Retinal pigment epithelial cell (primary cell): ENCODE measurements around the gene SLC22A8.

Experiments used
- DNase-seq: peaks from one replicate; pipeline ENCODE4 v3.0.0-alpha.2; 2010; ENCODE audit warnings: low read depth
- H3K4me3 ChIP-seq: 2 replicates; pipeline ENCODE4 v1.5.1; 2011; ENCODE audit warnings: mild to moderate bottlenecking, low read length, control low read depth, moderate library complexity
- CTCF ChIP-seq: conservative IDR thresholded peaks from 2 replicates; pipeline ENCODE4 v1.5.1; 2011; ENCODE audit warnings: low read depth, low read length, control low read depth, inconsistent platforms

The SLC22A8 gene

GRCh38 chr11:63020671-63021291, 5.1 kb upstream of the SLC22A8 start:
- no peak overlapping the region for H3K4me3 ChIP-seq
- TF ChIP-seq CTCF, result peak; percentile 52
- no peak for DNase-seq

GRCh38 chr11:63019506-63019905, 3.9 kb upstream of the SLC22A8 start:
- no peak for DNase-seq
- no peak for TF ChIP-seq CTCF
- no peak overlapping the region for H3K4me3 ChIP-seq

GRCh38 chr11:63017306-63017974, 1.8 kb upstream of the SLC22A8 start:
- no peak overlapping the region for H3K4me3 ChIP-seq
- TF ChIP-seq CTCF, result no peak
- DNase-seq, result peak; percentile 21

GRCh38 chr11:63014408-63015055, 1.1 kb downstream of the SLC22A8 start:
- DNase-seq, result no peak
- TF ChIP-seq CTCF, result no peak
- no peak overlapping the region for H3K4me3 ChIP-seq

- no peak for DNase-seq
- H3K4me3 ChIP-seq, result no peak overlapping the region
- no peak for TF ChIP-seq CTCF
Measured at GRCh38 chr11:63012839-63013238, 2.8 kb downstream of the SLC22A8 start.

- DNase-seq, result peak; percentile 63
- TF ChIP-seq CTCF, result no peak
- no peak overlapping the region for H3K4me3 ChIP-seq
Measured at GRCh38 chr11:63012430-63012829, 3.2 kb downstream of the SLC22A8 start.
